A549 (cell line): ENCODE measurements around the gene INSYN1.

Source experiments
- CTCF ChIP-seq: fragments of >200 bp; sonication (Bioruptor Twin); formaldehyde crosslinking; IDR thresholded peaks from 3 replicates; pipeline ENCODE4 v1.5.1; 2016
- MAZ ChIP-seq: fragments of 150-350 bp; IDR thresholded peaks from 2 replicates; pipeline ENCODE4 v1.6.1; 2014; ENCODE audit warnings: antibody characterized with exemption, low read depth, low read length, borderline replicate concordance
- PHF8 ChIP-seq: fragments of 200-600 bp; sonication (generic); IDR thresholded peaks from 2 replicates; pipeline ENCODE4 v1.6.1; 2016; ENCODE audit warnings: low read depth, mild to moderate bottlenecking, antibody characterized with exemption, moderate library complexity, borderline replicate concordance
- POLR2A ChIP-seq: IDR thresholded peaks from 2 replicates; pipeline ENCODE4 v1.6.1; 2012; ENCODE audit warnings: mild to moderate bottlenecking, low read length
- RCOR1 ChIP-seq: fragments of 150-350 bp; IDR thresholded peaks from 2 replicates; pipeline ENCODE4 v1.6.1; 2014; ENCODE audit warnings: antibody characterized with exemption, low read length, low read depth
- RFX5 ChIP-seq: fragments of 450-650 bp; IDR thresholded peaks from 2 replicates; pipeline ENCODE4 v1.7.1; 2014; ENCODE audit warnings: antibody characterized with exemption, mild to moderate bottlenecking, moderate library complexity

- TF ChIP-seq RFX5, result no peak
- TF ChIP-seq POLR2A, result no peak
- peak; percentile 87 for TF ChIP-seq CTCF
- TF ChIP-seq MAZ, result no peak
- no peak for TF ChIP-seq PHF8
- no peak for TF ChIP-seq RCOR1
Measured at GRCh38 chr15:73700041-73700842, 52.9 kb downstream of the INSYN1 start.
